GM12873 (cell line): Measurements from ENCODE around the gene SRM.
A peak's percentile ranks its signal among the peaks of the same experiment; 100 is the strongest.

ENCODE experiments used
- CTCF ChIP-seq: IDR thresholded peaks from 2 replicates; pipeline ENCODE4 v1.5.1; 2012; ENCODE audit warnings: low read depth, mild to moderate bottlenecking, moderate library complexity, low read length, control low read depth; ENCODE audit not compliant: insufficient read depth; ENCODE audit errors: missing control alignments

The SRM gene

GRCh38 chr1:11054181-11054580, 5.6 kb downstream of the SRM start:
- TF ChIP-seq CTCF = no peak

- no peak for TF ChIP-seq CTCF
Observed at GRCh38 chr1:11053758-11054137, 6.1 kb downstream of the SRM start.

GRCh38 chr1:11052839-11053757, 6.7 kb downstream of the SRM start:
- TF ChIP-seq CTCF = peak; percentile 10

DNA sequence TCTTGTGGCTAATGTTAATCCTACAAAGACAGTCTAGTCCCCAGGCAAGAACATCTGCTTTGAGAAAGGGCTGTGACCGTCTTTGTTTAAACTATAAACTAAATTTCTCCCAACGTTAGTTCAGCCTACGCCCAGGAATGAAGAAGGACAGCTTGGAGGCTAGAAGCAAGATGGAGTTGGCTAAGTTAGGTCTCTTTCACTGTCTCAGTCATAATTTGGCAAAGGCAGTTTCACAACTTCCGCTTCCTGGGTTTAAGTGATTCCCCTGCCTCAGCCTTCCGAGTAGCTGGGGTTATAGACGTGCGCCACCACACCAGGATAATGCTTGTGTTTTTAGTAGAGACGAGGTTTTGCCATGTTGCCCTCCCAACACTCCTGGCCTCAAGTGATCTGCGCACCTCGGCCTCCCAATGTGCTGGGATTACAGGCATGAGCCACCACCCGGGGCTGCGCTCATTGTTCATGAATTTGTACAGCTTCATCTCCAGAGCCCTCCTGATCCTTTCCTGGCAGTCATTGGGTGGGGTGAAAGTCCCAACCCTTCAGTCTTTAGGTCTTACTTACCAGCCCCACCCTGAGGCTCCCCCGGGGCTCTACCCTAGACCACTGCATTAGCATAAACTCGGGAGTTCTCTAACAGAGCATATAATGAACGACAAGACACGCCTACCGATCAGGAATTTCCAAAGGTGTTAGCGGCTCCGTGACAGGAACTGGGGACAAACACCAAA, 7.9 kb downstream of the SRM start:
- TF ChIP-seq CTCF = no peak

DNA sequence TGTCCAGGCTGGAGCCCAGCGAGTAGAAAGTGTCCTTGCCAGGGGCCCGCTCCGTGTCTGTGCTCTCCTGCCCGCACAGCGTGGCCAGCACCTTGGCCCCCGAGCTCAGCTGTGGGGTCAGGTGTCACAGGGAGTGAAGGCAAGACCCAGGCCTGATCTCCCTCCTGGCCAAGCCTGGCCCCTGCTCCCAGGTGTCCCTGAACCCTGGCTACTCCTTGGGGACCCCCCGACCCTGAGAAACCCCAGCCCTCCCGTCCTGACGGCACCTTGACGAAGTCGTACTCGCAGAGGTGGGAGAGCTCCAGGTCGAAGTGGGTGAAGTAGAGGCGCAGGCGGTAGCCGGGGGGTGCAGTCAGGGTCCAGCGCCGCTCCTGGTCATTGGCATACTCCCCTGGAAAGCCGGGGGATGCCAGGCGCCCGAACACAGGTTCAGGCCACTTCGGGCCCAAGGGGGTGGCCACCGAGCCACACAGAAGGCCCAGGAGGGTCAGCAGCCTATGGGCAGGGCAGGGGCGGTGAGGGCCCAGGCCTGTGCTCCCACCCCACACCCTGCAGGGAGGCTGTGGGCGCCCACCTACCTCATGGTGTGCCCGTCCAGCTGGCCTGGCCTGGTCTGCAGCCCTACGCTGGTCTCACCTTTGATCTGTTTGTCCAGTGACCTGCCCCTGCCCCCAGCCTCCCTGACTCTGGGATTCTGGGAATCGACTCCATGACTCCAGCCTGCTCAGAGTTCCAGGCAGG, 13.0 kb downstream of the SRM start, which contains the start of gene MASP2:
Gene MASP2 (minus strand): TSS at position 615 of the 741 bp plus-strand sequence. CDS start 32 bp downstream, at position 583.
- no peak for TF ChIP-seq CTCF

GRCh38 chr1:11046270-11046566, 13.6 kb downstream of the SRM start:
- TF ChIP-seq CTCF = no peak
